Choroid plexus epithelial cell (primary cell): ENCODE measurements around the gene TTLL5.

Experiments used
- DNase-seq: peaks from one replicate; pipeline ENCODE4 v3.0.0-alpha.2; 2010; ENCODE audit warnings: low read depth
- H3K4me3 ChIP-seq: 2 replicates; pipeline ENCODE4 v1.5.1; 2011; ENCODE audit warnings: low read depth, mild to moderate bottlenecking, control low read depth, low read length, moderate library complexity
- CTCF ChIP-seq: conservative IDR thresholded peaks from 2 replicates; pipeline ENCODE4 v1.5.1; 2011; ENCODE audit warnings: low read depth, mild to moderate bottlenecking, control low read depth, inconsistent platforms, low read length, moderate library complexity

TTLL5 gene

GRCh38 chr14:75658957-75659356, 2.1 kb upstream of the TTLL5 start:
- no peak for DNase-seq
- H3K4me3 ChIP-seq = no peak overlapping the region
- no peak for TF ChIP-seq CTCF

GRCh38 chr14:75660238-75660629, 812 bp upstream of the TTLL5 start:
- peak overlapping the region; percentile 97 for H3K4me3 ChIP-seq
- no peak for DNase-seq
- TF ChIP-seq CTCF = no peak

GRCh38 chr14:75661499-75661814, 411 bp downstream of the TTLL5 start:
- no peak for DNase-seq
- TF ChIP-seq CTCF = no peak

GRCh38 chr14:75662966-75663365, 1.9 kb downstream of the TTLL5 start:
- no peak overlapping the region for H3K4me3 ChIP-seq
- TF ChIP-seq CTCF = no peak
- no peak for DNase-seq

More at GRCh38 chr14:75661499-75661814, 411 bp downstream of the TTLL5 start:
- H3K4me3 ChIP-seq = peak overlapping the region; percentile 97

- TF ChIP-seq CTCF = no peak
- DNase-seq = no peak
Measured at GRCh38 chr14:75667099-75667765, 6.2 kb downstream of the TTLL5 start.

GRCh38 chr14:75672605-75673192, 11.7 kb downstream of the TTLL5 start:
- DNase-seq = no peak
- no peak for TF ChIP-seq CTCF
- no peak overlapping the region for H3K4me3 ChIP-seq

More at GRCh38 chr14:75667099-75667765, 6.2 kb downstream of the TTLL5 start:
- no peak overlapping the region for H3K4me3 ChIP-seq

GRCh38 chr14:75673345-75674035, 12.4 kb downstream of the TTLL5 start:
- no peak overlapping the region for H3K4me3 ChIP-seq
- no peak for TF ChIP-seq CTCF
- DNase-seq = no peak
